IPS-NIHi11 (cell line): ENCODE results near the gene UBL7.

Experiments used
- DNase-seq: peaks from one replicate; pipeline ENCODE4 v3.0.0; 2012; ENCODE audit warnings: mixed read lengths, low spot score

UBL7 gene

DNA sequence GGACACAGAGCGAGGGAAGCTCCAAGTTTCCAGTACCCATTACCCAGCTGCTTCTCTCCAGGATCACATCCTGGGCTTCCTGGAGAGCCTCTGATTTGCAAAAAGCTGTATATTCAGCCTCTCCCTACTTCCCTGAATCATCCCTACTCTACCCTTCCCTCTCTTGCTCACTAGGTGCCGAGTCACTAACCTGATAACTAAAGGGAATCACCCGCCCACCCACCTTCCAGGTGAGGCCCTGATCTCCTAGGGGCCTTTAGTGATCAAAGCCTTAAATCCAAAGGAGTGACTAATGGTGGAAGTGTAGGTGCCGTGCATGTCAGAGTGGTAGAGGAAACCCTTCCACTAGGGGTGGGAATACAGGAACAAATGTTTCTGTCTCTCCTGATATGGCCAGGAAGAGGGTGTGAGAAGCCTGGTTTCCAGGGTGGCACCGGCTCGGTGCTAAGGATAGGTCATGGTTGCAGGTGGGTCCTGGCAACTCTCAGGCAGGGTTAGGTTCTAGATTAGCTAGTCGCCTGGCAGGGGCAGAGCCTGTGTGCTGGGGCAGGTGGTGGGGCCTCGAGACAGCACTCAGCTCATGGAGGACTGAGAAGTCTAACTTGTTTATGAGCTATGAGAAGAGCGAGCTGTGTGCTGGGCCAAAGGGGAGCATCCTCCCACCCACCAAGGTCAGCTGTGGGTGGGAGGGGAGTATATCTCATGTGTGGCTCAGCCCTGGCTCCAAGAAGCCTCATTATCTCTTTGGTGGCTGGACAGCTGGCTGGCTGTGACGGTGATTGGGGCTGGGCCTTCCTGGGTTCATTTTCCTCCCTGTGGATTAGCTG, 37.3 kb downstream of the UBL7 start:
- no peak for DNase-seq

DNA sequence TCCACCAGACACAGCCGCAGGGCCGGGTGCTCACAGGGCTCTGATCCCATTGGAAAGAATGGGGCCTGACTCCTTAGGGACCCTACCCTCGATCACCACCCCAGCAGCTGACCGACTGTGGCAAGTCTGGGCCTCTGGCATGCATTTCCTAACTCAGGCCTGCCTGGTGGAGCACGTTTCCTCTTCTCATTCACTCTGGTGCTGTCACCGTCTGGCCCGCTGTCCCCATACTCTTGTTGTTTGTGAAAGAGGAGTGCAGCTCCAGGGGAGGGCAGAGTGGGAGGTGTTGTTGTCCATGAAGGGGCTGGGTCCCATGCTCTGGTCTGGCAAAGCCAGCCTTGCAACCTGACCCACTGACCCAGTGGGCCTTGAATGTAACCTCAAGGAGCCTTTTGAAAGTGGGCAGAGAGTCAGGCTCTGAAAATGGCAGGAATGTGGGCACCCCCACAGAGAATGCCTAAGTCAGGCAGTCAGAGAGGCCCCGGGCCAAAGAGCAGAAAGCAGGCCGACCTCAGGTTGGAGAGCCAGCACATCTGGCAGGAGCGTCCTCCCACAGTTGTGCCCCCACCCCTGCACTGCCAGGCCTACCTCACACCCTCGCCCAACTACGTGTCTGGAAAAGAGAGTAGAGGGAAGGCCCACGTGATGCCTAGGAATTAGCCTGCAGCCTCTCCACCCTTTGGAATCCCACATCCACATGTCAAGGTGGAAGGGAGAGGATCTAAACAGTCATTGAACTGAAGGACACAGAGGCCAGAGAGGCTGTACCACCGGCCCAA, 38.1 kb downstream of the UBL7 start:
- DNase-seq = peak; percentile 56

DNA sequence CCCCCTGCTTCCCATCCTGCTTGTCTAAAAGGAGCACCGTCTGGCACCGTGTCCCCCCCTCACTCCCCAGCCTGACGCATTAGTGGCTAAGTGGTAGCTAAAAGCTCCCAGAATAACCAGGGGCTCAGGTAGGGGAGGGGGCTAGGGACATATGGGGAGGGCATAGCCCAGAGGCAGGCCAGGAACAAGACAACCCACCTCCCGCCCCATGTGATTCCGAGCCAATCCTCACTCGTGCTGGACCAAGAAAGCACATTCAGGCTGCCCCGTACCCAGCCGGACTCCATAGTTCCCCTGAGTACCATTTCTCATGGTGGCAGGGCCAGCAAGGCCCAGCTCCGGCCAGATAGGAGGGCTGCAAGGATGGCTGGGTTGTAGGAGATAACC, 38.7 kb downstream of the UBL7 start:
- no peak for DNase-seq

DNA sequence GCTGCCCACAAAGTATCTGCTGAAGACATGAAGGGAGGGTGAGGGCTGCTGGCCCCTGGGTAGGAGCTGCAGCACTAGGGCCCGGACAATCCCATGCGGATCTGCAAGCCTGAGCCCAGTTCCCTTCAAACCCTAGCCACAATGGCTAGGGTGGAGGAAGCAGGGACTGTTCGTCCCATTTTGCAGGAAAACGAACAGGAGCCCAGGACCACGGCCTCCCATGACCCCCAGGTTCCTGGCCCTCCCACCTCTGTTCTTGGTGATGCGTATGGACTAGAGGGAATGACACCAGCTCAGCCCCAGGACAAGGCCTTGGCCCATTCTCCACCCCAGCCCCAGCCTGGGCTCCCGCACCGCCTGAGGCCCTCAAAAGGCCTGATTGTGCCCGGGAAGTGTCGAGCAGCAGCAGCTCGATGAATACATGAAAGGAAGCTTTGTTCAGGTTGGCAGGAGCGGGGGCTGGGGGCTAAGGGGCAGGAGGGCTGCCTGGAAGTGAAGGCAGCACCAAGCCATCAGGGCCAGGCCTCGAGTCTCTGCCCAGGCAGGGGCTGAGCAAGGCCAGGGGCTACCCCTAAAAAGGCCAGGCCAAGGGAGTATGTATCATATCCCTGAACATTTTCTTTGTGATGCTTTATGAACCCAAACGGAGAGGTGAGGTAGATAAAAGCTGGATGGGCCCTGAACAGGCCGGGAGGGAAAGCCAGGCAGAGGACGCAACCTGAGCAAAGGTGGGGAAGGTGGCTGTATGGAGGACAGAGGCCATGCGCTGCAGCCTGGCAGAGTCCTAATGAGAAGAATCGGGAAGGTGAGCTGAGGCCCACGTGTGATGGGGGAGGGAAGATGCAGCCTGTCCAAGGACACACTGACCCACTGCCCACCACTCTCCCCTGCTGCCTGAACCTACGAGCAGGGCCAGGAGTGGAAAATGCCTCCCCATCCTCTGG, 39.4 kb downstream of the UBL7 start:
- DNase-seq = no peak

DNA sequence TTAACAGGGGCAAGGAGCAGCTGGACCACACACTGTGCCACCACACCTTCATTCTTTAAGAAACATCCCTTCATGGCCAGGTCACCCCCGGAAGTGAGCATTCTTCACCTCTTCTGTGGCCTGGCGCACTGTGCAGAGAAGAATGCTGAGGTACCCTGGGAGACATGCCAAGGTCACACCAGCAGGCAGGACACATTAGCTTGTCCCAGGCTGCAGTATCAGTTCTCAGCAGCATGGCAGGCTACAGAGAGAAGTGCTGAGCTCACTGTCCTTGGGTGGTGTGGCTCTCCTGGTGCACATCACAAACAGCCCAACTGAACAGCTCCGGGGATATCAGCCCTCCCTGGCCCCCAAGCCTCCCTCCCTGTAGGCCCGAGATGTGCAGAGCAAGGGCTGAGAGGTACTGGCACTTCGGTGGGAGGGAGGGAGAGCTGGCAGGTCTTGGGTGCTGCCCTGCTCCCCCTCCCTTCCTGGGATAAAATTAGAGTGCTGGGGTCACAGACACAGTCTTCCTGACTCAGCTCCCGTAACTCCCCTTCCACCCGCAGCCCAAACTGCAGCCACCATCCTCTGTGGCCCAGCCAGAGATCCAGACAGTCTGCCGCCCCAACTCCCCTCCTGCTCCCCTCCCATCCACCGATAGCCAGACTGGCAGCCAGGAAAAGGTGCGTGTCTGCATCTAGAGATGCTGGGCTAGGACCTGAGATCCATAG, 40.6 kb downstream of the UBL7 start:
- no peak for DNase-seq

DNA sequence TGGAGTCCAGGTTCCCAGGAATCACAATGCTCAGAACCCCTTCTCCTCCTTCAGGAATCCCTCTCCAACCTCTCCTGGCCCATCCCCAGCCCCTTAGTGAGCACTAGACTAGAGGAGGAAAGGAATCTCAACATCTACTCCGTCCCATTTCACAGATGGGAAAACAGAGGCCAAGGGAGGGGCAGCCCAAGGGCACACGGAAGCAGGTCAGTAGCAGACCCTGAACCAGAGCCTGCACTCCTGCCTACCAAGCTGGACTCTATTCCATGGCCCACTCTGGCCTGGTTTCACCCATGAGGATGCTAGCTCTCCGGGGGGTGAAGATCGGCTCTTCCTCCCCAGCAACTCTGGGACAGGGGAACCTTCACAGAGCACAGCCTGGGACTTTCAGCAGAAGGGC, 41.5 kb downstream of the UBL7 start:
- no peak for DNase-seq

DNA sequence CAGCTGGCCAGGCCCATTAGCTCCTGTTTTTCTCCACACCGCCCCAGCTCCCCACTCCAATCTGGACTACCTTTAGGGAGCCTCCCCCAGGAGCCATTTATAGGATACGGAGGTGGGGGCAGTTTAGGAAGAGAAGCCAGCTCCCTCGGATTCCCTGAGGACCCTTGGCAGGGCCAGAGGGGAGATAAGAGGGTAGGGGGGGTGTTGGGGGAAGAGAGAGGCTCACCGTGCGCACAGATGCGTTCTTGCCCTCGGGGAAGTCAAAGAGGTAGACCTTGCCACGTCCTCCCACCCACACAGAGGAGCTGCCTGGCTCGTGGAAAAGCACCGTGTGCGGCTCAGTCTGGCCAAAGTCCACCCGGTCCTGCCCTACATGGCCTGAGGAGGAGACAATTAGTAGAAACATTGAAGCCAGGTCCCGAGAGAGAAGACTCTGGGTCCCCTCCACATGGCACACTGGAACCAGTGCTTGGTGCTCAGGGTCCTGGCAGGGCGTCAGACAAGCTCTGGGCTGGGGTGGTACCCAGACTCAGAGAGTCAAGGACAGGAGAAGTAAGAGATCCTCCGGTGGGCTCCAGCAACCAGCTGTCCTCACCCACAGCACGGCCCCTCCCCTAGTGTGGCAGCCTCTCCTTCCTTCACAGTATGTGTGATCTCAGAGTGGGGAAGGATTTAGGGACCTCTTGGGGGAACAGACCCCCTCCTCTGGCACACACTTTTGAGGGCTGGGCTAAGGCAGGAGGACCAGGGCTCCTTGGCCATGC, 42.2 kb downstream of the UBL7 start:
- DNase-seq = no peak

DNA sequence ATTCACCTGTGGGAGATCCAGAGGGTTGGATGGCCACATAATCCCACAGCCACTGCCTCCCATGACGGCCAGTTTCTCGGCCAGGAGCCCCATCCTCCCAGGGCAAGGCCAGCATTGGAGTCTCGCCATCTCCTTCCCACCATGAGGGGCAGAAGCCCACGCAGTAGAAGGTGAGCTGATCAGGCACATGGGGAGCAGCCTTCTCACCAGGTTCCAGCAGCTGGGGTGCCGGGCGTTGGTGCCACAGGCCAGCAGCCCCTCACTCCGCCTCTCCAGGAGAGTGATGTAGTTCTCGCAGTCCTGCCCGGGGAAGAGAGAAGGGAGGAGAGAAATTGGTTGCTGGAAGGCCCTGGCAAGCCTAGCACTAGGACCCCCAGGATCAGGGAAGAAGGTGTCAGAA, 43.3 kb downstream of the UBL7 start:
- no peak for DNase-seq

DNA sequence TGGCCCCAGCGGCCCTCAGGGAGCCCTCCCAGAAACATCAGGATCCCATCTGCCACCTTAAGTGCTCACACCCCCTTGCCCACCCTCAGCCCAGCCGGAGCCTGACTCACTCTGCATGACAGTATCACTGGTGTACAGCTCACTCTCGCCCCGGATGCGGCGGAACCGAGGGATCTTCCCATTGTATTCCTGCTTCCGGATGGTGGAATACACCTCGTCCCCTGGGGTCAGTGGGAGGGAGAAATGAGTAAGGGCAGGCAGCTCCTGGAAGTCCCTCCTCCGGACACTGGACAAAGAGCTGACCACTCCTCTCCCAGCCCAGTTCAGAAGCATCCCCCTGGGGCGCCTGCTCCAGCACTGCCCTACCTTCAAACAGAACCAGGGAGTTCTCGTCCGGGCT, 43.7 kb downstream of the UBL7 start:
- DNase-seq = no peak

DNA sequence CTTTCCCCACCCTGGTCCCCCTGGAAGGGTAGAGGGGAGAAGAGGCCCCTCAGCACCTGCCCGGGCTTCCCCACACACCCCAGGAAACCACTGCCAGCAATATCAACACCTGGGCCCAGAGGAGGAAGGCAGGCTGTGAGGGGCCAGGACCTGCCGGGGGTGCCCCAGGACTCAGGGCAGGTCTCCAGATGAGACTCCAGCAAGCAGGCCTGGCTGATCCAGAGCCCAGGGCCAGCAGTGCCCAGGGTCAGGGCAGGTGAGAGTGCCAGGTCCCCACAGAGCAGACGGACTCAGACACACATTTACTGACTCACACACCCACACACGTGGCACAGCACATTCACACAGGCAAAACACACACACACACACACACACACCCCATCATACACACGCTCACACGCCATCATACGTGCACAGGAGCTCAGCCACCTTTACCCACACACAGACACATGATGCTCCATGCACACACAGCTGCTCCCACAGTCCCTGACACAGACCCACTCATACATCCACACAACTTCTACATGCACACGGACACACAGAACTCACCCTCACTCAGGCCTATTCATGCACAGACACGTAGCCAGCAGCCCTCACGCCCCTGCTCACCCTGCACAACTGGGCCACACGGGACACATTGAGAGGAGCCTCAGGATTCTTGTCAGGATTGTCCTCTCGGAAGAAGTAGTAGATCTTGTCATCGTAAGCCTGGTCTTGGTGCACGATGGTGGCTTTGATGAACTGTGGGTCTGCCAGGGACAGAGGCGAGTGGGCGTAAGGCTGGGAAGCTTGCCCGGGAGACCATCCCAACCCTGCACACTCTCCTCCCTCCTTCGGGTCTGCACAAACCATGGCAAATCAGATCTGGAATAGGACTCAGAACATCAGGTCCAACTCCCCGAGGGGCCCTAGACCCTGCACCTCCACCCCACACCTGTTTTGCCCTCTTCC, 44.7 kb downstream of the UBL7 start:
- DNase-seq = no peak

DNA sequence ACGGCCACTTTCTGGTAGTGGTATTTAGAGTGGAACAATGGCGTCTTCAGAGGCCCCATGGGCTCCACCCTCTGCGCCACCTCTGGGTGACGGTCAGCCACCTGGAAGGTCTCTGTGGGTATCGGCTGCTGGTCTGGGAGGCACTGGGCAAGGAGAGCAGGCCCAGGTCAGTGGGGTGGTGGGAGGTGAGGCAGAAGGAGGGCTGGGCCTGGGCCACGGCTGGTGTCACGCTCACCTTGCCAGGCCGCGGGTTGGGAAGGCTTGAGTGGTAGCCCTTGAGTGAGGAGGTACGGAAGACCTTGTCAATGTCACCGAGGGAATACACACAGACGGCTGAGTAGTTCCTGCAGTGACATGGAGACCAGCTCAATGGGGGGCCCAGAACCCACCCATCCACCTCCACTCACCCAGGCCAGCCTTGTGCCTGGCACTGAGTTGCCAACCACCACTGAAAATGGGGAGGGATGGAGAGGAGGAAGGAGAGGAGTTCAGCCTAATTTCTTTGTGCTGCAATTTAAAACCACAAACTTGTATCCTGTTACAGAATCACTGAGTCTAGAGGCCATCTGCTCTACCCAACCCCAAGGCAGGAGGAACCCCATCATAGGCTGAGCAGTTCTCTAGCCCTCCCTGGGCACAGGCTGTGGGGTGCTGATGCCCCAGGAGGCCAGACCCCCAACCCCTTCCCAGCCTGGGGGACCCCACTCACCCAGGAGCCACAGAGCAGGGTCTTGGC, 46.2 kb downstream of the UBL7 start:
- no peak for DNase-seq

DNA sequence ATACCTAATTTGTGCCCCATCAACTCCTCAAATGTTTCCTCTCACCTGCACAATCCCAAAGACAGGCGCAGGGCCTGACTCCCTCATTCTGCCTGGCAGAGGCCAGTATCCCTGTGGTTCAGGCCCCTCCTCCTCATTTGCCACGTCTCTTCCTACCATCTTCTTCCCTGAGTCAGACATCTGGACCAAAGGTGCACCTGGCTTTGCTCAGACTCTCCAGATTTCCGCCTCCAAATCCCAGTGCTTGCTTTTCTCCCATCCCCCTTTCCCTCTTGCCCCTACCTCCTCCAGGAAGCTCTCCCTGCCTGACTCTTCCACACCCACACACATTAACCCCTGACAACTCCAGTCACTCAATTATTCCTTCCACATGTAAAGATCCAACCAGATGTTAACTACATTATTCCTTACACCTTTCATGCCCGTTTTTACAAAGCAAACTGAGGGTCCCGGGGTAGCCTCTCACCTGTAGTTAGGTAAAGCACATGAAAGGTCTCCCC, 46.8 kb downstream of the UBL7 start:
- DNase-seq = no peak

DNA sequence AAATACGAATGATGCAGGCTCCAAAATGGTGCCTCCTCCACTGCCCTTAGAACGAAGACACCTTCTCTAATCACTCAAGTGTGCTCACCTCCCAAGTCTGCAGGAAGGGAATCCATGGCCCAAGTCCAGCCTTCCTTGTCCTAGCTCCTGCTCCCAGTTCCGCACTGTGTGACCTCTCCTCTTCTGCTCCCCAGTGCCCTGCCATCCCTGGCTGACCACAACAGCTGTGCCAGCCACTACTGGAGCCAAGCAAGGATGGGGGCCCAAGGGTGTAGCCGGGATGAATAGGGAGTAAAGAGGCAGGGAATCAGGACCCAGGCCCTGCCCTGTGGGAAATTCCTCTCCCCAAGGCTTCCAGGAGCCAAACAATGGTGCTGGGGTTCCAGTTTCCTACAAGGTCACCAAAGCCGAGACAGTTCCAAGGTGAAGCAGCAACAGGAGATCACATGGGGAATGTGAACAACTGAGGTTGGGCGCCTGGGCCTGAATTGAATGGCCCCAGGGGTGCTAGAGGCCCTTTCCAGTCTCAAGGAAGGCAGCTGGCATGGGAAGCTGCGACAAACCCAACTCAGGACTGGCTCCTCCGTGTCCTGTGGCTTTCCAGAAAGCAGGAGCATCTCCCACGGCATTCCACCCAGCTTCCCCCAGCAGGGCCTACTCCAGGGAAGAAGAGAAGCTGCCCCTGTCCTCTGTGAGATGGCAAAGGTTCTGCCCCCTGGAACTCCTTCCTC, 47.4 kb downstream of the UBL7 start:
- DNase-seq = no peak

DNA sequence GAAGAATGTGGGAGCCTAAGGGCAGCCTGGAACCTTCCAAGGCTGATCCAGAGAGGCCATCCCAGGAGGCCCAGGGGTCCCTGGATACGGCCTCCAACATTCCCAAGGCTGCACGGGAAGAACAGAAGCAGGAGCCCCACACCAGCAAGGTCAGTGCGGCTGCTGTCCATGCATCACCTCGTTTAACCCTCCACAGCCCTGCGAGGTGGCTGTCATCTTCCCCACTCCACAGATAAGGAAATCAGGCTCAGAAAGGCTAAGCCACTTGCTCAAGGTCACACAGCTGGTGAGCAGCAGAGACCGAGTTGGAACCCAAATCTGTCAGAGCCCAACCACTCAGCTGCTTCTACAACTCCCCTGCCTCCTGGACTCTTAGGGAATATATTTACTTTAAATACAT, 48.8 kb downstream of the UBL7 start:
- DNase-seq = no peak

DNA sequence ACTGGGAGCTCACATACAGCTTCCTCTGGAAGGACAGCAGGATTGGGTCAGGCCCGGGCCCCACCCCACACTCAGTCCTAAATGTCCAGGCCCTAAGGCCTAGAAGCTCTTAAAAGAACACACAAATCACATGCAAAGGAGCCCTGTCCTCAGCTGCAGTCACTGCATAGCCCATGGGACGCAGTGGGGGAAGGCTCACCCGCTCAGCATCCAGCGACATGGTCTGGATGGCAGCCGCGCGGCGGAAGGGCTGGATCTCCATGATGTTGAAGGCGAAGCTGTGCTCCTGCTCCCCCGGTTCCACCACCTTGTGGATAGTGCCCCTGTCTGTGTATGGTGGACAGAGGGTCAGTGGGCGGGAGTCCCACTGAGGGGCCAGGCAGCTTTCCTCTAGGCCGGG, 49.3 kb downstream of the UBL7 start:
- no peak for DNase-seq

DNA sequence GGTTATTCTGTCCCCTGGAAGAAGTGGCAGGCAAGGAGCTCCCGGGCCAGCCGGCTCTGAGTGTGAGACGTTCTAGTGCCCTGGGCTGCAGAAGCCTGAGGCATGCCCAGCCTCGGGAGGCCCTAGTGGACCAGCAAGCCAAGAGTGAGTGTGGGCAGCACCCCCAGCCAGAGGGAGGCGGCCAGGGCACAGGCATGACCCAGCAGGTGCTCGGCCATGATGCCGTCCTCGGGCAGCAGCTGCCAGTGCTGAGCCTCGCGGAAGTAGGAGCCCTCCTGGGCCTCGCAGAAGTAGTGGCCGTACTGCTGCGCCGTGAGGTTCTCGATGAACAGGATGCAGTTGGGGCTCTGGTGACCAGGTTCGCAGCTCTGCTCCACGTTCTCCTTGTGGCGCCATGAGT, 50.5 kb downstream of the UBL7 start:
- DNase-seq = no peak

DNA sequence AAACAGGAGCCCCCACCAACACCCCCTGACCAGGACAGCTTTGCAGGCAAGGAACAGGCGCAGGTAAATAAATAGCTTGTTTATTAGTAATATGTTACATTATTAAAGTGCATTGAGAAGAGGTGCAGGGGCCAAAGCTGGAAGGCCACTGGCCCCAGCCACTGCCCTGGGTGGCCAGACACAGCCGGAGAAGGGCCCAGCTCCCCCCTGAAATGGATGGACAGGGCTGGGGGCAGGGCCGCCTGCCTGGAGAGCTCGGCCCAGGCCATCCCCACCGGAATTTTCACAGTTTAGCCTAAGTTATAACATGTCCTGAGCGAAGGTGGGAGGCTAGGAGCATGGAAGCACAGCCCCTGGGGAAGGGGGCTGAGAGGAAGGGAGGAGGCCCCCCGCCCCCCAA, 51.7 kb downstream of the UBL7 start:
- no peak for DNase-seq

DNA sequence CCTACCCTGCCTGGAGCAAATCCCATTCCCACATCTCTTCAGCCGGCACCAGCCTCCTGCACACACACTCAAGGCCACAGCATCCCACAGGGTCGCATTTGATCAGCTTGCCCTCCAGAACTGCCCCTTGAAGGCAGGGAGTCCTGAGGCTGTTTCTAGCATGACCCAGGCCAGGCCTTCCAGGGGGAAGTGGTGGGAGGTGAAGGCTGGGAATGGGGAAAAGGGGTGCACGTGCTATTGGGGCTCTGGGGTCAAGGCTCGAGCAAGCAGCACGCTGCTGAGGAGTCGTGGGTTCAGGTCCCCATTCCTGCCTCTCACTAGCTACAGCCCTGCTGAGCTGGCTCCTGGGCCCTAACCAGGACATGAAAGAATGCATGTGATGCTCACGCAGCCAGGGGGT, 52.1 kb downstream of the UBL7 start:
- DNase-seq = no peak
